ENCODE measurements around the gene CERS6. TPM values are rescaled to one million over a fixed set of nuclear protein-coding genes. Genes with fewer than 3 reads are reported as not detected.

CERS6 gene
- polyA plus RNA-seq, 1 donor from 2014 or later: 59.3 TPM

GRCh38 chr2:168583064-168583709 lies 127.1 kb downstream of the CERS6 start:
- Histone ChIP-seq H3K36me3 (ENCODE audit: insufficient read depth, low read length) (no peaks in the 10 kb centered on the region), H3K9me2 (ENCODE audit: insufficient read depth, low read length) (no peaks in the 10 kb centered on the region), H3K9ac (ENCODE audit: low read length) (no peak overlapping the region), H3K9me3 (ENCODE audit: low read length) (no peaks in the 10 kb centered on the region), H3K27me3 (ENCODE audit: insufficient read depth, low read depth, low read length) (no peaks in the 10 kb centered on the region), H2AFZ (ENCODE audit: low read depth, low read length) (no peak overlapping the region), H3K79me2 (replicated peaks; ENCODE audit: insufficient read depth, low read length) (peaks cover 21% of the 10 kb centered on the region), H3K4me2 (ENCODE audit: low read length) (no peak overlapping the region), H4K20me1 (ENCODE audit: insufficient read depth) (no peaks in the 10 kb centered on the region), H3K4me3 (ENCODE audit: low read length) (no peak overlapping the region), H3F3A (ENCODE audit: insufficient read depth, low read length, poor library complexity, severe bottlenecking) (no peaks in the 10 kb centered on the region), H3K27ac (ENCODE audit: low read length) (no peak overlapping the region)
- TF ChIP-seq, protein P1, sequence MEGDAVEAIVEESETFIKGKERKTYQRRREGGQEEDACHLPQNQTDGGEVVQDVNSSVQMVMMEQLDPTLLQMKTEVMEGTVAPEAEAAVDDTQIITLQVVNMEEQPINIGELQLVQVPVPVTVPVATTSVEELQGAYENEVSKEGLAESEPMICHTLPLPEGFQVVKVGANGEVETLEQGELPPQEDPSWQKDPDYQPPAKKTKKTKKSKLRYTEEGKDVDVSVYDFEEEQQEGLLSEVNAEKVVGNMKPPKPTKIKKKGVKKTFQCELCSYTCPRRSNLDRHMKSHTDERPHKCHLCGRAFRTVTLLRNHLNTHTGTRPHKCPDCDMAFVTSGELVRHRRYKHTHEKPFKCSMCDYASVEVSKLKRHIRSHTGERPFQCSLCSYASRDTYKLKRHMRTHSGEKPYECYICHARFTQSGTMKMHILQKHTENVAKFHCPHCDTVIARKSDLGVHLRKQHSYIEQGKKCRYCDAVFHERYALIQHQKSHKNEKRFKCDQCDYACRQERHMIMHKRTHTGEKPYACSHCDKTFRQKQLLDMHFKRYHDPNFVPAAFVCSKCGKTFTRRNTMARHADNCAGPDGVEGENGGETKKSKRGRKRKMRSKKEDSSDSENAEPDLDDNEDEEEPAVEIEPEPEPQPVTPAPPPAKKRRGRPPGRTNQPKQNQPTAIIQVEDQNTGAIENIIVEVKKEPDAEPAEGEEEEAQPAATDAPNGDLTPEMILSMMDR (IDR thresholded peaks at IDR 0.05; ENCODE audit: poor library complexity, severe bottlenecking): no peak
- TF ChIP-seq EZH2 (IDR thresholded peaks at IDR 0.05; ENCODE audit: borderline replicate concordance, insufficient read depth, low read length, poor library complexity, severe bottlenecking) (no peak), RAD21 (conservative IDR thresholded peaks at IDR 0.05) (no peak), TAF1 (IDR thresholded peaks at IDR 0.05; ENCODE audit: low read depth) (no peak), SMC3 (conservative IDR thresholded peaks at IDR 0.05; ENCODE audit: poor library complexity) (no peak), MXI1 (conservative IDR thresholded peaks at IDR 0.05; ENCODE audit: poor library complexity, severe bottlenecking) (no peak), POLR2AphosphoS5 (IDR thresholded peaks at IDR 0.05) (no peak), EP300 (conservative IDR thresholded peaks at IDR 0.05; ENCODE audit: poor library complexity, severe bottlenecking) (no peak), REST (IDR thresholded peaks at IDR 0.05; ENCODE audit: borderline replicate concordance) (no peak)

- no peaks in the 10 kb centered on the region for H3K9me3 ChIP-seq (ENCODE audit: low read length)
- no peaks in the 10 kb centered on the region for H3K27me3 ChIP-seq (ENCODE audit: insufficient read depth, low read depth, low read length)
- no peaks in the 10 kb centered on the region for H4K20me1 ChIP-seq (ENCODE audit: insufficient read depth)
- no peak overlapping the region for H3K4me3 ChIP-seq (ENCODE audit: low read length)
- TF ChIP-seq EZH2 (IDR thresholded peaks at IDR 0.05; ENCODE audit: borderline replicate concordance, insufficient read depth, low read length, poor library complexity, severe bottlenecking) (no peak), SMC3 (conservative IDR thresholded peaks at IDR 0.05; ENCODE audit: poor library complexity) (no peak), MXI1 (conservative IDR thresholded peaks at IDR 0.05; ENCODE audit: poor library complexity, severe bottlenecking) (no peak), TAF1 (IDR thresholded peaks at IDR 0.05; ENCODE audit: low read depth) (no peak), POLR2AphosphoS5 (IDR thresholded peaks at IDR 0.05) (no peak), REST (IDR thresholded peaks at IDR 0.05; ENCODE audit: borderline replicate concordance) (no peak), EP300 (conservative IDR thresholded peaks at IDR 0.05; ENCODE audit: poor library complexity, severe bottlenecking) (no peak), RAD21 (conservative IDR thresholded peaks at IDR 0.05) (no peak)
- TF ChIP-seq, protein P1 (IDR thresholded peaks at IDR 0.05; ENCODE audit: poor library complexity, severe bottlenecking): no peak
- H2AFZ ChIP-seq (ENCODE audit: low read depth, low read length): no peak overlapping the region
- no peak overlapping the region for H3K9ac ChIP-seq (ENCODE audit: low read length)
- no peak overlapping the region for H3K4me2 ChIP-seq (ENCODE audit: low read length)
- H3K36me3 ChIP-seq (ENCODE audit: insufficient read depth, low read length): no peaks in the 10 kb centered on the region
- H3K27ac ChIP-seq (ENCODE audit: low read length): no peak overlapping the region
- H3K79me2 ChIP-seq (replicated peaks; ENCODE audit: insufficient read depth, low read length): peaks cover 21% of the 10 kb centered on the region
- no peaks in the 10 kb centered on the region for H3K9me2 ChIP-seq (ENCODE audit: insufficient read depth, low read length)
- H3F3A ChIP-seq (ENCODE audit: insufficient read depth, low read length, poor library complexity, severe bottlenecking): no peaks in the 10 kb centered on the region
Observed at GRCh38 chr2:168583710-168584521, 127.8 kb downstream of the CERS6 start.
